H9 (cell line): ENCODE data around the gene SREBF2. TPM values are rescaled to one million over a fixed set of nuclear protein-coding genes. Genes with fewer than 3 reads are reported as not detected.
A peak's percentile ranks its signal among the peaks of the same experiment; 100 is the strongest.

ENCODE experiments used
- DNase-seq: peaks from one replicate; pipeline ENCODE4 v3.0.0-alpha.2; 2017
- H2AFZ ChIP-seq: one replicate; pipeline ENCODE4 v1.6.1; 2013; ENCODE audit warnings: mild to moderate bottlenecking, low read length, control low read depth, moderate library complexity
- H2AK5ac ChIP-seq: 2 replicates; pipeline ENCODE4 v1.6.1; 2013; ENCODE audit warnings: low read length, control low read depth, mixed read lengths; ENCODE audit not compliant: insufficient read length
- H2BK120ac ChIP-seq: one replicate; pipeline ENCODE4 v1.6.1; 2013; ENCODE audit warnings: low read depth, mild to moderate bottlenecking, low read length, control low read depth, inconsistent platforms; ENCODE audit not compliant: poor library complexity, severe bottlenecking
- H2BK12ac ChIP-seq: 2 replicates; pipeline ENCODE4 v1.6.1; 2013; ENCODE audit warnings: low read length, control low read depth, mixed read lengths, low read depth; ENCODE audit not compliant: insufficient read length
- H2BK15ac ChIP-seq: 2 replicates; pipeline ENCODE4 v1.6.1; 2013; ENCODE audit warnings: low read depth, low read length, control low read depth
- H2BK20ac ChIP-seq: one replicate; pipeline ENCODE4 v1.6.1; 2013; ENCODE audit warnings: low read depth, mild to moderate bottlenecking, low read length, control low read depth, inconsistent platforms; ENCODE audit not compliant: poor library complexity, severe bottlenecking
- H2BK5ac ChIP-seq: 2 replicates; pipeline ENCODE4 v1.6.1; 2013; ENCODE audit warnings: low read length, control low read depth, mixed read lengths; ENCODE audit not compliant: insufficient read length
- H3K14ac ChIP-seq: 2 replicates; pipeline ENCODE4 v1.6.1; 2013; ENCODE audit warnings: low read length, control low read depth; ENCODE audit not compliant: insufficient read depth
- H3K18ac ChIP-seq: 2 replicates; pipeline ENCODE4 v1.6.1; 2013; ENCODE audit warnings: low read depth, mild to moderate bottlenecking, mixed read lengths, low read length, control low read depth; ENCODE audit not compliant: insufficient read length
- H3K23ac ChIP-seq: 2 replicates; pipeline ENCODE4 v1.6.1; 2013; ENCODE audit warnings: low read length, control low read depth, mixed read lengths, low read depth; ENCODE audit not compliant: insufficient read length
- H3K23me2 ChIP-seq: 2 replicates; pipeline ENCODE4 v1.6.1; 2013; ENCODE audit warnings: low read depth, mild to moderate bottlenecking, mixed read lengths, low read length, control low read depth; ENCODE audit not compliant: insufficient read length, poor library complexity, severe bottlenecking
- H3K27ac ChIP-seq: 2 replicates; pipeline ENCODE4 v1.5.1; 2013; ENCODE audit warnings: low read length, control low read depth, mixed read lengths, low read depth; ENCODE audit not compliant: insufficient read length
- H3K27me3 ChIP-seq: 2 replicates; pipeline ENCODE4 v1.6.1; 2013; ENCODE audit warnings: low read length, control low read depth, inconsistent platforms; ENCODE audit not compliant: insufficient read depth
- H3K4ac ChIP-seq: 2 replicates; pipeline ENCODE4 v1.6.1; 2013; ENCODE audit warnings: low read depth, mild to moderate bottlenecking, control low read depth, inconsistent platforms, low read length, moderate library complexity
- H3K4me1 ChIP-seq: 2 replicates; pipeline ENCODE4 v1.6.1; 2013; ENCODE audit warnings: low read length, control low read depth, inconsistent platforms; ENCODE audit not compliant: insufficient read depth
- H3K4me2 ChIP-seq: 2 replicates; pipeline ENCODE4 v1.6.1; 2013; ENCODE audit warnings: low read length, control low read depth, mixed read lengths; ENCODE audit not compliant: insufficient read length, insufficient read depth
- H3K56ac ChIP-seq: 2 replicates; pipeline ENCODE4 v1.6.1; 2013; ENCODE audit warnings: low read depth, mild to moderate bottlenecking, mixed read lengths, low read length, control low read depth; ENCODE audit not compliant: insufficient read length
- H3K79me1 ChIP-seq: 2 replicates; pipeline ENCODE4 v1.6.1; 2013; ENCODE audit warnings: low read depth, mild to moderate bottlenecking, moderate library complexity, low read length, control low read depth, inconsistent platforms; ENCODE audit not compliant: insufficient read depth, poor library complexity, severe bottlenecking
- H3K79me2 ChIP-seq: 2 replicates; pipeline ENCODE4 v1.6.1; 2013; ENCODE audit warnings: low read length, control low read depth, inconsistent platforms; ENCODE audit not compliant: insufficient read depth
- H3K9ac ChIP-seq: 2 replicates; pipeline ENCODE4 v1.6.1; 2013; ENCODE audit warnings: low read length, control low read depth, mixed read lengths; ENCODE audit not compliant: insufficient read length; ENCODE audit errors: extremely low read depth
- H3K9me3 ChIP-seq: one replicate; pipeline ENCODE4 v1.6.1; 2013; ENCODE audit warnings: low read depth, low read length, inconsistent platforms; ENCODE audit not compliant: control insufficient read depth
- H3T11ph ChIP-seq: one replicate; pipeline ENCODE4 v1.6.1; 2013; ENCODE audit warnings: mild to moderate bottlenecking, low read length, control low read depth, inconsistent platforms
- H4K20me1 ChIP-seq: one replicate; pipeline ENCODE4 v1.6.1; 2013; ENCODE audit not compliant: control insufficient read depth, insufficient read length, insufficient read depth
- H4K5ac ChIP-seq: 2 replicates; pipeline ENCODE4 v1.6.1; 2013; ENCODE audit warnings: low read depth, mild to moderate bottlenecking, mixed read lengths, low read length, control low read depth; ENCODE audit not compliant: insufficient read length
- H4K8ac ChIP-seq: replicated peaks from 2 replicates; pipeline ENCODE4 v1.6.1; 2013; ENCODE audit warnings: low read length, control low read depth, mixed read lengths, low read depth; ENCODE audit not compliant: insufficient read length
- H4K91ac ChIP-seq: 2 replicates; pipeline ENCODE4 v1.6.1; 2013; ENCODE audit warnings: low read depth, mild to moderate bottlenecking, moderate library complexity, mixed read lengths, low read length, control low read depth; ENCODE audit not compliant: insufficient read length
- H3K27ac Mint-ChIP-seq, 3 experiments: 2 replicates in 2 of 3; 3 replicates in 1 of 3; pipeline ENCODE4 v1.8.0; 2020 to 2021; ENCODE audit warnings: mixed read lengths in 3 of 3, mild to moderate bottlenecking in 1 of 3, moderate library complexity in 1 of 3
- H3K27me3 Mint-ChIP-seq: 2 replicates; pipeline ENCODE4 v1.8.0; 2021; ENCODE audit warnings: low read depth, mild to moderate bottlenecking, moderate library complexity, mixed read lengths
- H3K36me3 Mint-ChIP-seq, 3 experiments: 2 replicates in 2 of 3; 3 replicates in 1 of 3; pipeline ENCODE4 v1.8.0; 2020 to 2021; ENCODE audit warnings: low read depth in 3 of 3, mixed read lengths in 3 of 3; ENCODE audit not compliant: insufficient read depth in 1 of 3
- H3K4me1 Mint-ChIP-seq, 2 experiments: 2 replicates each; pipeline ENCODE4 v1.8.0; 2020; ENCODE audit warnings: mixed read lengths in 2 of 2
- H3K4me3 Mint-ChIP-seq, 2 experiments: 2 replicates in 1 of 2; 3 replicates in 1 of 2; pipeline ENCODE4 v1.8.0; 2020 to 2021; ENCODE audit warnings: mild to moderate bottlenecking in 2 of 2, mixed read lengths in 2 of 2, moderate library complexity in 1 of 2
- H3K9me3 Mint-ChIP-seq, 2 experiments: 2 replicates in 1 of 2; 3 replicates in 1 of 2; pipeline ENCODE4 v1.8.0; 2020; ENCODE audit warnings: mild to moderate bottlenecking in 2 of 2, mixed read lengths in 2 of 2, moderate library complexity in 1 of 2
- CTCF ChIP-seq: fragments of 200-600 bp; sonication (generic); conservative IDR thresholded peaks from 3 replicates; pipeline ENCODE4 v1.8.0; 2021; ENCODE audit warnings: antibody characterized with exemption, mild to moderate bottlenecking
- WGBS: extraction: QIAGEN DNeasy Blood & Tissue Kit; methylation state at CpG from one replicate; pipeline ENCODE4 v1.1.7; 2013; ENCODE audit warnings: missing lambda C conversion rate, low lambda C conversion rate, mixed read lengths; ENCODE audit not compliant: insufficient read length; ENCODE audit errors: extremely low coverage; 5-methylcytosine and 5-hydroxymethylcytosine counted together
- total RNA-seq: library from RNA; stranded (reverse); gene quantifications from 2 replicates; pipeline ENCODE4 v1.2.1, GENCODE V29; 2021

SREBF2 gene
- total RNA-seq, 1 experiment from 2014 or later: 146 TPM

DNA sequence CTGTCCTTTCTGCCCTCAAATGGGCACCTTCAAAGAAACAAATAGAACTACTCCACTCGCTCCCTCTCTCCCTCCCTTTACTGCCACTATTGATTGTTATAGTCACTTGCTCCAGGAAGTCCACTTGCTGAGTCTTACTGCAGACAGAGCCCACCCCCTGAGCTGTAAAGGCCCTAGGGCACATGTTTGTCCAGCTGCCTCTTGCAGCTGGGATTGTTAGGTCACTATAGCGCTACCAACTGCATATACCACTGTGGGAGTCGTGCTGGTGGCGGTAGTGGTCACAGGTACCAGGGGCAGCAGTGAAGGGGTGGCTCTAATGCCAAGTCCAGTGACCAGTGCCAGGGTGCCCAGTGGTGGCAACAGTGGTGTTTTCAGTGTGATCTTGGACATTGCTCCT, 4.4 kb upstream of the SREBF2 start:
- H3K27ac Mint-ChIP-seq: peak overlapping the region in 2 of 3 experiments; percentile 8 to 10; a peak in 2 of 7 replicates
- no CpG with 5 or more reads among the region's 4 CpGs for WGBS
- no peak overlapping the region for H2AFZ ChIP-seq

More for the DNA sequence above, 4.4 kb upstream of the SREBF2 start:
- Histone ChIP-seq H3K79me2 (no peaks in the 10 kb centered on the region), H4K8ac (no peak overlapping the region), H2BK120ac (no peak overlapping the region), H3K14ac (no peak overlapping the region), H2BK5ac (no peak overlapping the region), H4K91ac (no peak overlapping the region), H3K79me1 (no peaks in the 10 kb centered on the region), H3K27me3 (no peaks in the 10 kb centered on the region), H3K9me3 (no peaks in the 10 kb centered on the region), H2BK12ac (no peak overlapping the region), H3K4me2 (no peak overlapping the region), H3K23me2 (no peaks in the 10 kb centered on the region), H2AK5ac (no peak overlapping the region), H4K20me1 (no peaks in the 10 kb centered on the region), H4K5ac (no peak overlapping the region), H3K27ac (no peak overlapping the region), H2BK20ac (no peak overlapping the region), H3K23ac (no peak overlapping the region), H3K56ac (no peak overlapping the region), H3T11ph (no peak overlapping the region), H3K9ac (no peak overlapping the region), H3K4me1 (peaks cover 4% of the 10 kb centered on the region; the same call in 1 of the 2 replicates), H3K18ac (no peak overlapping the region), H2BK15ac (no peak overlapping the region), H3K4ac (no peak overlapping the region)
- DNase-seq: no peak
- TF ChIP-seq CTCF: no peak
- Mint-ChIP-seq H3K4me3 (no peak overlapping the region), H3K27me3 (no peaks in the 10 kb centered on the region), H3K36me3 (peaks cover 8 to 18% (median 12%) of the 10 kb centered on the region in 3 experiments; a peak in 6 of 7 replicates), H3K9me3 (no peaks in the 10 kb centered on the region), H3K4me1 (peaks cover 36 to 42% of the 10 kb centered on the region in 2 experiments)
